ENCODE results near the gene ERICH6. TPM values are rescaled to one million over a fixed set of nuclear protein-coding genes. Genes with fewer than 3 reads are reported as not detected.

The ERICH6 gene
- total RNA-seq, 1 experiment from 2014 or later: not detected

- no peak for DNase-seq (ENCODE audit: low read depth)
These were observed 89.8 kb downstream of the ERICH6 start for GRCh38 chr3:150613709-150614480.

GRCh38 chr3:150613034-150613433, 90.7 kb downstream of the ERICH6 start:
- DNase-seq (ENCODE audit: low read depth): no peak

GRCh38 chr3:150612494-150612893, 91.2 kb downstream of the ERICH6 start:
- DNase-seq (ENCODE audit: low read depth): no peak

GRCh38 chr3:150611666-150612065, 92.1 kb downstream of the ERICH6 start:
- no peak for DNase-seq (ENCODE audit: low read depth)

- no peak for DNase-seq (ENCODE audit: low read depth)
These were observed 92.9 kb downstream of the ERICH6 start for GRCh38 chr3:150610785-150611184.

GRCh38 chr3:150609988-150610387, 93.7 kb downstream of the ERICH6 start:
- no peak for DNase-seq (ENCODE audit: low read depth)

Other genes starting within 250 kb of the ERICH6 start
- 178 and 187 TPM in 2 replicates for gene SERP1, start 157.4 kb downstream of the ERICH6 start, total RNA-seq (2014; rRNA removed; shearing (Covaris generic))
- gene EIF2A, start 157.1 kb downstream of the ERICH6 start, total RNA-seq (2014; rRNA removed; shearing (Covaris generic)): 336 and 604 TPM in 2 replicates
- 129 and 152 TPM in 2 replicates for gene SELENOT, start 100.6 kb downstream of the ERICH6 start, total RNA-seq (2014; rRNA removed; shearing (Covaris generic))
- 21.9 and 26.7 TPM in 2 replicates for gene SIAH2, start 59.2 kb upstream of the ERICH6 start, total RNA-seq (2014; rRNA removed; shearing (Covaris generic))
- not detected in 2 replicates for gene MINDY4B, start 201.5 kb upstream of the ERICH6 start, total RNA-seq (2014; rRNA removed; shearing (Covaris generic))